A549 (cell line): ENCODE measurements around the gene RAB15.

ENCODE experiments used
- HEYL ChIP-seq: fragments of 250-450 bp; sonication (Bioruptor Pico); IDR thresholded peaks from 2 replicates; pipeline ENCODE4 v1.8.0; 2021; ENCODE audit warnings: mild to moderate bottlenecking, moderate library complexity
- KDM1A ChIP-seq: fragments of 200-600 bp; sonication (generic); IDR thresholded peaks from 2 replicates; pipeline ENCODE4 v1.6.1; 2016; ENCODE audit warnings: low read depth, mild to moderate bottlenecking
- MAFK ChIP-seq: fragments of 450-650 bp; IDR thresholded peaks from 2 replicates; pipeline ENCODE4 v1.6.1; 2014; ENCODE audit not compliant: partially characterized antibody
- MAX ChIP-seq: IDR thresholded peaks from 2 replicates; pipeline ENCODE4 v1.6.1; 2012
- POLR2A ChIP-seq: IDR thresholded peaks from 2 replicates; pipeline ENCODE4 v1.6.1; 2012; ENCODE audit warnings: mild to moderate bottlenecking, low read length

GRCh38 chr14:64966976-64967375, 5.2 kb downstream of the RAB15 start:
- TF ChIP-seq MAFK (no peak), MAX (no peak), POLR2A (no peak), KDM1A (no peak), HEYL (CRISPR knock-in tag) (no peak)
